Activated T-cell treated with anti-CD3 and anti-CD28 coated beads, Interleukin-2, amount 50 U/mL, for 4 hours (primary cell): Measurements from ENCODE around the gene KLF13. TPM values are rescaled to one million over a fixed set of nuclear protein-coding genes. Genes with fewer than 3 reads are reported as not detected.

Experiments used
- ATAC-seq, 2 donors: fragments of 200-7000 bp; cut with Tn5 transposase; one replicate each; pipeline ENCODE4 v1.10.0; 2021
- DNase-seq: peaks from one replicate; pipeline ENCODE4 v3.0.0-alpha.2; 2020
- H3K27me3 Mint-ChIP-seq: one replicate; pipeline ENCODE4 v1.8.0; 2021; ENCODE audit warnings: low read depth, mixed read lengths
- H3K36me3 Mint-ChIP-seq: one replicate; pipeline ENCODE4 v1.8.0; 2022; ENCODE audit warnings: mixed read lengths; ENCODE audit not compliant: insufficient read depth
- H3K4me1 Mint-ChIP-seq: one replicate; pipeline ENCODE4 v1.8.0; 2021; ENCODE audit warnings: low read depth, mixed read lengths
- H3K4me3 Mint-ChIP-seq: one replicate; pipeline ENCODE4 v1.8.0; 2021; ENCODE audit warnings: mild to moderate bottlenecking, moderate library complexity, mixed read lengths
- H3K9me3 Mint-ChIP-seq: one replicate; pipeline ENCODE4 v1.8.0; 2021; ENCODE audit warnings: mixed read lengths
- total RNA-seq, 3 donors: library from RNA; stranded (reverse); gene quantifications; one replicate each; pipeline ENCODE4 v1.2.1, GENCODE V29; 2021

KLF13 gene
- total RNA-seq, 3 donors from 2014 or later: 75.0 to 82.8 (median 81.8) TPM

- Mint-ChIP-seq H3K27me3 (no peaks in the 10 kb centered on the region), H3K36me3 (peaks cover 6% of the 10 kb centered on the region), H3K9me3 (peaks cover 4% of the 10 kb centered on the region), H3K4me3 (no peak overlapping the region), H3K4me1 (peaks cover 60% of the 10 kb centered on the region)
- ATAC-seq: no peak
- DNase-seq: no peak
Measured at GRCh38 chr15:31373970-31374369, 47.3 kb downstream of the KLF13 start.

- no peak for DNase-seq
- Mint-ChIP-seq H3K27me3 (no peaks in the 10 kb centered on the region), H3K36me3 (peaks cover 5% of the 10 kb centered on the region), H3K4me3 (no peak overlapping the region), H3K9me3 (no peaks in the 10 kb centered on the region), H3K4me1 (peaks cover 56% of the 10 kb centered on the region)
- ATAC-seq: no peak
Measured at GRCh38 chr15:31374489-31374888, 47.9 kb downstream of the KLF13 start.

- H3K27me3 Mint-ChIP-seq: no peaks in the 10 kb centered on the region
- H3K4me1 Mint-ChIP-seq: peaks cover 52% of the 10 kb centered on the region
- no peaks in the 10 kb centered on the region for H3K9me3 Mint-ChIP-seq
- DNase-seq (no peak), ATAC-seq (no peak)
- peaks cover 10% of the 10 kb centered on the region for H3K36me3 Mint-ChIP-seq
- H3K4me3 Mint-ChIP-seq: no peak overlapping the region
Measured at GRCh38 chr15:31374986-31375385, 48.4 kb downstream of the KLF13 start.

- H3K27me3 Mint-ChIP-seq: no peaks in the 10 kb centered on the region
- peaks cover 44% of the 10 kb centered on the region for H3K4me1 Mint-ChIP-seq
- no peak overlapping the region for H3K4me3 Mint-ChIP-seq
- H3K9me3 Mint-ChIP-seq: no peaks in the 10 kb centered on the region
- ATAC-seq: no peak
- DNase-seq: no peak
- H3K36me3 Mint-ChIP-seq: peaks cover 15% of the 10 kb centered on the region
Measured at GRCh38 chr15:31375772-31376171, 49.1 kb downstream of the KLF13 start.

- no peaks in the 10 kb centered on the region for H3K9me3 Mint-ChIP-seq
- H3K4me1 Mint-ChIP-seq: peaks cover 39% of the 10 kb centered on the region
- ATAC-seq (no peak), DNase-seq (no peak)
- H3K36me3 Mint-ChIP-seq: peaks cover 20% of the 10 kb centered on the region
- no peak overlapping the region for H3K4me3 Mint-ChIP-seq
- H3K27me3 Mint-ChIP-seq: no peaks in the 10 kb centered on the region
Measured at GRCh38 chr15:31376511-31376910, 49.9 kb downstream of the KLF13 start.

- Mint-ChIP-seq H3K4me1 (peaks cover 36% of the 10 kb centered on the region), H3K36me3 (peaks cover 21% of the 10 kb centered on the region)
Measured at GRCh38 chr15:31377030-31377429, 50.4 kb downstream of the KLF13 start.

GRCh38 chr15:31378363-31378903 lies 51.8 kb downstream of the KLF13 start:
- DNase-seq: no peak
- no peak overlapping the region for H3K4me3 Mint-ChIP-seq
- peaks cover 20% of the 10 kb centered on the region for H3K36me3 Mint-ChIP-seq
- no peak for ATAC-seq
- H3K27me3 Mint-ChIP-seq: no peaks in the 10 kb centered on the region
- peaks cover 29% of the 10 kb centered on the region for H3K4me1 Mint-ChIP-seq
- H3K9me3 Mint-ChIP-seq: no peaks in the 10 kb centered on the region

More at GRCh38 chr15:31377030-31377429, 50.4 kb downstream of the KLF13 start:
- Mint-ChIP-seq H3K4me3 (no peak overlapping the region), H3K9me3 (no peaks in the 10 kb centered on the region), H3K27me3 (no peaks in the 10 kb centered on the region)
- DNase-seq (no peak), ATAC-seq (no peak)

GRCh38 chr15:31379042-31379441 lies 52.4 kb downstream of the KLF13 start:
- ATAC-seq (peak; percentile 64 to 74), DNase-seq (no peak)
- Mint-ChIP-seq H3K4me1 (peaks cover 29% of the 10 kb centered on the region), H3K36me3 (peaks cover 20% of the 10 kb centered on the region), H3K4me3 (no peak overlapping the region), H3K9me3 (no peaks in the 10 kb centered on the region), H3K27me3 (no peaks in the 10 kb centered on the region)

- Mint-ChIP-seq H3K36me3 (peaks cover 20% of the 10 kb centered on the region), H3K4me3 (no peak overlapping the region), H3K4me1 (peaks cover 29% of the 10 kb centered on the region), H3K27me3 (no peaks in the 10 kb centered on the region), H3K9me3 (no peaks in the 10 kb centered on the region)
- DNase-seq (no peak), ATAC-seq (no peak)
Measured at GRCh38 chr15:31379577-31379976, 52.9 kb downstream of the KLF13 start.

GRCh38 chr15:31381801-31382712 lies 55.4 kb downstream of the KLF13 start:
- ATAC-seq (no peak), DNase-seq (no peak)
- Mint-ChIP-seq H3K36me3 (peaks cover 20% of the 10 kb centered on the region), H3K9me3 (no peaks in the 10 kb centered on the region), H3K27me3 (no peaks in the 10 kb centered on the region), H3K4me3 (no peak overlapping the region), H3K4me1 (peaks cover 36% of the 10 kb centered on the region)

GRCh38 chr15:31382713-31383045 lies 56.0 kb downstream of the KLF13 start:
- Mint-ChIP-seq H3K27me3 (no peaks in the 10 kb centered on the region), H3K36me3 (peaks cover 20% of the 10 kb centered on the region), H3K4me3 (no peak overlapping the region), H3K4me1 (peaks cover 42% of the 10 kb centered on the region), H3K9me3 (no peaks in the 10 kb centered on the region)
- no peak for DNase-seq
- ATAC-seq: no peak

- no peaks in the 10 kb centered on the region for H3K27me3 Mint-ChIP-seq
- H3K9me3 Mint-ChIP-seq: no peaks in the 10 kb centered on the region
- ATAC-seq (no peak), DNase-seq (no peak)
- peaks cover 20% of the 10 kb centered on the region for H3K36me3 Mint-ChIP-seq
- peaks cover 45% of the 10 kb centered on the region for H3K4me1 Mint-ChIP-seq
- no peak overlapping the region for H3K4me3 Mint-ChIP-seq
Measured at GRCh38 chr15:31383139-31383538, 56.5 kb downstream of the KLF13 start.

- DNase-seq (no peak), ATAC-seq (no peak)
- peaks cover 18% of the 10 kb centered on the region for H3K36me3 Mint-ChIP-seq
- peaks cover 46% of the 10 kb centered on the region for H3K4me1 Mint-ChIP-seq
- no peak overlapping the region for H3K4me3 Mint-ChIP-seq
- H3K9me3 Mint-ChIP-seq: no peaks in the 10 kb centered on the region
- H3K27me3 Mint-ChIP-seq: no peaks in the 10 kb centered on the region
Measured at GRCh38 chr15:31384568-31384967, 57.9 kb downstream of the KLF13 start.

GRCh38 chr15:31385736-31386135 lies 59.1 kb downstream of the KLF13 start:
- no peak for ATAC-seq
- Mint-ChIP-seq H3K27me3 (no peaks in the 10 kb centered on the region), H3K4me3 (no peak overlapping the region), H3K9me3 (no peaks in the 10 kb centered on the region), H3K4me1 (peaks cover 56% of the 10 kb centered on the region), H3K36me3 (peaks cover 9% of the 10 kb centered on the region)
- no peak for DNase-seq

GRCh38 chr15:31387092-31387478 lies 60.5 kb downstream of the KLF13 start:
- ATAC-seq (peak in 1 of 2 donors; percentile 36), DNase-seq (no peak)
- H3K27me3 Mint-ChIP-seq: no peaks in the 10 kb centered on the region
- no peaks in the 10 kb centered on the region for H3K9me3 Mint-ChIP-seq
- H3K4me1 Mint-ChIP-seq: peaks cover 59% of the 10 kb centered on the region
- H3K36me3 Mint-ChIP-seq: peaks cover 2% of the 10 kb centered on the region
- no peak overlapping the region for H3K4me3 Mint-ChIP-seq
